GM19328 (cell line): ENCODE measurements around the gene RAE1.
A peak's percentile ranks its signal among the peaks of the same experiment; 100 is the strongest.

ENCODE experiments used
- ATAC-seq: cut with Tn5 transposase; IDR thresholded peaks from one replicate; pipeline ENCODE4 v1.9.1; 2021; ENCODE audit warnings: mild to moderate bottlenecking, moderate library complexity; ENCODE audit not compliant: unreplicated experiment

RAE1 gene, protein sequence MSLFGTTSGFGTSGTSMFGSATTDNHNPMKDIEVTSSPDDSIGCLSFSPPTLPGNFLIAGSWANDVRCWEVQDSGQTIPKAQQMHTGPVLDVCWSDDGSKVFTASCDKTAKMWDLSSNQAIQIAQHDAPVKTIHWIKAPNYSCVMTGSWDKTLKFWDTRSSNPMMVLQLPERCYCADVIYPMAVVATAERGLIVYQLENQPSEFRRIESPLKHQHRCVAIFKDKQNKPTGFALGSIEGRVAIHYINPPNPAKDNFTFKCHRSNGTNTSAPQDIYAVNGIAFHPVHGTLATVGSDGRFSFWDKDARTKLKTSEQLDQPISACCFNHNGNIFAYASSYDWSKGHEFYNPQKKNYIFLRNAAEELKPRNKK

DNA sequence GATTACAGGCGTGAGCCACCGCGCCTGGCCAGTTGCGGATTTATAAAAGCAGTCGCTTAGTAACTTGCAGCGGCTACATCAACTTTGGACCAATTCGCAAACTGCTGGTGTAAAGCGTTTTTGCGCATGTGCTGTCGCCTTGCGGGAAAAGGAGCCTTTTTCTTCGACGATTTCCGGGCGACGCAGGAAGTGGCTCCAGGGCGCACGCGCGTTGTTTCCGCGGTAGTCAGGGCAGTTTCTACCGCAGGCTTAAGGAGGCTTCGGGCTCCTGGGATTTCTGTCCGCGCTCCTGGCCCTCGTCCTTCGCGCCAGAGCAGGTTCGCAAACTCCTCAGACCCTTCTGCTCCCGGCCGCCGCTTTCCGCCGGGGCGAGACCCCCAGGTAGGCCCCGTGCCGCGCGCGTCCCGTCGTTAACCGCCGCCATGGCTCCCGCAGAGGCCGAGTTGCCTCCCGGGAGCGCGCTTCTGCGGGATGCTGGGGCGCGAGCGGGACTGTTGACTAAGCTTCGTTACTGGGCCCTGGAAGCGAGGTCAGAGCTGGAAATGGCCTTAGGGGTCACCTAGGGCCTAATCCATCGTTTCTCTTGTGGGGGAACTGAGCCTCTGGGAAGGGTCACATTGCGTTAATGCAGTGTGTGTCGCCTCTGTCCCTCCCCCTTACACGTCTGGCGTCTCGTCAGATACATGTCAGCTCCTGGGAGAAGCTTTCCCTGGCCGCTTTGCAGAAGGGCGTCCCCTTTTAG, at the start of gene RAE1:
Gene RAE1 (plus strand): TSS at position 214 of the 742 bp plus-strand sequence. CDS start 2,784 bp downstream, outside the sequence.
- ATAC-seq = peak; percentile 73

DNA sequence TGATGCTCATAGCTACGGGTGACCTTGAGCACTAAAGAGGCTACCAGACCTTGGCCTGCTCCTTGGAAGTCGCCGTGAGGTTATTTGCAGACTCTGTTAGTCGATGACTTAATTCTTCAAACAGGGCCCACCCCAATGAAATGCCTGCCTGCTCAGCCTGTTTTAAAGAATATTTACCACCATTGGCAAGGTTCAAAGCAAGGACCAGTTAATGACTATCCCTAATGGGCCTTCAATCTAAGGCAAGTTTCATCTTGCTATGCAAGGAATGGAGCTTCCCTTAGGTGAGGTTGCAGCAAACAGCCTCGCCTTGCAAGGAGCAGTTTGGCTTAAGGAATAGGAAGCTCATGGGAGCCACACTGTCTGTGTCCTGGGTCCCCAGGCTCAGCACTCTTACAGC, 44.3 kb upstream of the RAE1 start:
- no peak for ATAC-seq

DNA sequence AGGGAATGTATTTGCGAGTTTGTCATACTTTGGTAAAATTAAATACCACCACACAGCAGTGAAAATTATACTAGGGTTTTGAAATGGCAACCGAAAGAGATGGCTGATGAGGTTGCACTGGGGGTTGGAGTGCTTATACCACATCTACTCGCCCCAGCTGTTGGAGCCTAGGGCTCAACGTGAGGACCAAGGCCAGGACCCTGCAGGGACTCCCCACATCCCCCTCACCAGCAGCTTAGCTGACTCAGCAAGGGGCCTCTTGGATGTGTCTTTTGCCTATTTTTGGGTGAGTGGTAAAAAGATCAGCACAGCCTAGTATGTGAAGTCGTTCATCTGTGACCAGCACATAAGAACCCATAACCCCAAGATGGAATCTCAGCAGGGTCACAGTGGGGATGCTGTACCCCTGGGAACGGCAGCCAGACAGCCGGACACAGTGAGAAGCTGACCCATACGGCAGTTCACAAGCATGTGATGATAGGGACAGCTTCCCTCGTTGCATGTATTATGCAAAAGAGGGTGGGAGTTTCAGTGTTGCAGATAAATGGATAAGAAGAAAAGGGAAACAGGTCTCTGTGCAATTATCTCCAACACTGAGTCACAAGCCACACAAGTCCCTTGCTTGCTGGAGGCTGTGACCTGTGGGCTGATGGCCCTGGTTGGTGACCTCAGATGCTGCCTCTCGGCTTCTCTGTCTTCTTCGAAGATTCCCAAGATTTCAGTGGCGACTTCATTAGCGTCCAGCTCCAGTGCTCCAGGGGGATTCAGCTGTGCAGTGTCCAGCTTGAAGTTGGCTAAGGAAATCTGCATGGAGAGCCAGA, 42.4 kb upstream of the RAE1 start:
- no peak for ATAC-seq

DNA sequence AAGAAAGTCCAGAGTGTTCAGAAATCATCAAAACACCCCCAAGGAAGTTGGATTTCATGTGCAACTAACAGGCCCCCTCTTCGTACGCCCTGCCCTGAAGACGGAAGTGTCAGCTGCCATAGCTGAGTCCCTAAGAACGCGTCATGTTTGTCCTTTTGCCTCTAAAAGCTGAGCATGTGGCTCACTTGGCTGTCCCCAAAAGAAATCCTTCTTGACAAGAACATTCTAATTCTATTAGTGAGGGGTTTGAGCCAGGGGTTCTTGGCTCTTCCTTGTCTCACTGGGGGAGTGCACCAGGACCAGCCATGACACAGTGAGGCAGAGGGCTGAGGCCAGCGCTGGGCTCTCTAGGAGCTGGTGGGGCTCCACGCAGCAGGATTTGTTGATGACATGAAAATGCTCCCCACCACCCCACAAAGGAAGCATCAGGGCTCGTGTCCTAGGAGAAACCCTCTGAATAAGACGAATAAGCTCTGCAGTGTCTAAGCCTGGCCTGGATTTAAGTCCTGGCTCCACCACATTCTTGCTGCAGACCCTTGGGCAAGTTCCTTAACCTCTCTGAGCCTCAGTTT, 41.4 kb upstream of the RAE1 start:
- no peak for ATAC-seq

DNA sequence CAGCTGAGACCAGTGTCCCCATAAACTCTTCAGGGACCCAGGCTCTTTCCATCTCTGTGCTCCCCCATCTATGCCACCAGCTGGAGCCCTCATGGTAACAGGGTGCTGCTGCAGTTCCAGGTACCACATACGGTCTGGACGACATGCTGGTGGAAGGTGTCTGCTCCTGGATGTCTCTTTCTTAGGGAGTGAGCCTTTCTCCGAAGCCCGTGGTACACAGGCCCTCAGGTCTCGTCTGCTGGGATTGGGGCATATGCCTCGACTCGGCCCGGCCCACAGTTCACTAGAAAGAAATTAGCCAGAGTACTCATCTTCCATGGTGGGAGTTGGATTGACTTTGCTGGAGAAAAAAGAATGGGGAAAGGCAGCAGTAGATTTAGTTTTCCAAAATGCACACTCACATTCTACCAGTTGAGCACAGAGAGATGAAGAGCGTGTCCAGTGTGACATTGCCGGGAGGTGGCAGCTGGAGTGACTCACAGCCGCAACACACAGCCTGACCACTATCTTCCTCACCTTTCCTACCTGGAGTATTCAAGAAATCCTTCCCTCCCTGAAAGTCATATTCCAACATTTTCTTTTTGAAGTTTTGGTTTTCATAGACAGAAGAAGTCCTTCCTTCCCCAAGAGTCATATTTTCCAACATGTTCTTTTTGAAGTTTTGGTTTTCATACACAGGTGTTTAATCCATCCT, 40.1 kb upstream of the RAE1 start:
- no peak for ATAC-seq

DNA sequence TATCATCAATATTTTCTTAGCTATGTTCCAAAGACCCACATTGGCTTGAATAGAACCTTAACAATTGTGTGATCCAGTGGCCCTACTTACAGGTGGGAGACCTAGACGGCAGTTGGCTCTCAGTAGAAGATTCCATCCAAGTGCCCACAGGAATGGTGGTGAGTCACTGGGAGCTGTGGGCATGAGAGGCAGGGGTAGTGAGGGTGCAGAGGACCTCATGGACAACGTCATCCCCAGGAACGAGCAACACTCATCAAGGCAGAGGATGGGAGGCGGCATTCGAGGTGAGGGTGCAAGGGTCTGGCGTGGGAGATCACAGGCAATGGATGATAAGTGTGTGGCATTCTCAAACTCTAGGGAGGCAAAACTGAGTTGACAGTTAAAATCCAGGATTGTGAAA, 38.9 kb upstream of the RAE1 start:
- ATAC-seq = no peak

DNA sequence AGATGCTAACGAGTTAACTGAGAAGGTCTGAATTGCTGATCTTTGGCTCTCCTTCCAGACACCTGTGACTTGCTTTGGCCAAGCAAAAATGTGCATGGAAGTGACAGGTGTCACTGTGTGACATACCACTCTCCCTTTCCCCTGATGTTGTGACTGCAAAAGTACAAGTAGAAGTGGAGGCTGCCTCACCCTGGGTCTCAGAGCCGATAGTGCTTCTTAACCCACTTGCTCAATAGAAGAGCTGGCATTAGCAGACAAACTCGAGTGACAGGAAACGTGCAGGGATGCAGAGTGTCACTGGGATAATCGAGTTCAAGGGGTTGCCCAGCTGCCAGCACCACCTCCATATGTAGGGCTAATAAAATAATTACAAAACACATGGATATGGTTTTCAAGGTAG, 37.8 kb upstream of the RAE1 start:
- no peak for ATAC-seq

DNA sequence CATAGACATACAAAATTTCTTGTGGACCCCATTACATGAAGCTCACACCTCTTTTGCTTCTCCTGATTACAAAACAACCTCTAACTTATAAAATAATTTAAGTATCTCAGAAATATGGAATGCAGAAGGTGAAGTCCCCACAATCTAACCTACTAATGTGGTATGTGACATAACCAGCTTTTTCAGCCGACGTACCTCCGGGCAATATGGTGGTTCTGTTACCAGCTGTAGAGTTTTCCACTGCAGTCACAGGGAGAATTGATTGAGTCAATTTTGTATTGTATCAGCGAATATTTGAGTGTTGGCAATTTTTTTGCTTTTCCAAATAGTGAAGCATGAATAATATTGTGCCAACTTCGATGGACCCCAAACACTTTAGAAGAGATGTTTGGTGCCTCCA, 37.1 kb upstream of the RAE1 start:
- no peak for ATAC-seq

DNA sequence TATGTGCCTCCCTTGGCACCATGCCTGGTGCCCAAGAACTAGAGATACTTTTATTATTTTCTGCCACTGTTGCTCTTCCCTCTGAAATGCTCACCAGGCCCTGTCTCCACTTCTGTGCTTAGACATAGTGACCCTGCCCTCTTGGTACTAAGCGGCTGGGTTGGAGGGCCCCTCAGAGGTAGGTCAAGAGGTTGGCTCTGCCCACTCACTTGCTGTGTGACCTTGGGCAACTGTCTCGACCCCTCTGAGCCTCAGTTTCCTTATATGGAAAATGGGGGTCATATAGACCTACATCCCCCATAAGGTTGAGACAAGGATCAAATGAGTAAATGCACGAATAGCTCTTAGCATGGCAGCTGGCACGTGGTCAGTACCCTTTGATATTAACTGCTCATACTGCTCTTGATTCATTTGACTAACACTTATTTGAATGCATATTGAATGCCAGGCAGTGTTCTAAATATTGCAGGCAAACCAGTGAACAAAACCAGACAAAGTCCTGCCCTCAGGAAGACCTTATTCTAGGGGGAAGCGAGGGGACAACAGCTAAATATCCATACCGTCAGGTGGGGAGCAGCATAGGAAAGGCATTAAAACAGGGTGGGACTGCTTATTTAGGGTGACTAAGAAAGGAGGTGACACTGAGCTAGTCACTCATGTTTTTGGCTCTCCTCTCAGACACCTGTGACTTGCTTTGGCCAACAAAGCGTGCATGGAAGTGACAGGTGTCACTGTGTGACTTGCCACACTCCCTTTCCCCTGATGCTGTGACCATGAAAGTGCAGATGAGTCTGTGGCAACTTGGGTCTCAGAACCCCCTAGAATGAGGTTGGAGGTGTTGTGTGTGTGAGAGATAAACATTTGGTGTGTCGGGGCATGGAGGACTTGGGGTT, 35.7 kb upstream of the RAE1 start:
- ATAC-seq = no peak

DNA sequence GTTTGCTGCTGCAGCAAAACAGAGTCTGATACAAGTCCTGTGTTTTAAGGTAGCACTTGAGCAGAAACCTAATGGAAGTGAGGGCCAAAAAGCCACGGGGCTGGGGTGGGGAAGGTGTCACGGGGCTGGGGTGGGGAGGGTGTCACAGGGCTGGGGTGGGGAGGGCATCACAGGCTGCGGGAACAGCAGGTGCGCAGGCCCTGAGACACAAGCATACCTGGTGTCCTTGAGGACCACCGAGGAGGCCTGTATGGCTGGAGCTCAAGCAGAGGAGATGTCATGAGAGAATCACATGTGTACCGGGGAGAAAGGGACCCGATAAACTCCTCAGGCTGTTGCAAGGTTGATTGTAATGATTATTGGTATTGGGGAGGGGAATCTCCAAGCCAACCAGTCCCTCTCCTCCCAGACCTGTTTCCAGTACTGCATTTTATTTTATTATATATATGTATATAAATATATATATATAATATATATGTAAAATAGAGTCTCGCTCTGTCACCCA, 35.0 kb upstream of the RAE1 start:
- no peak for ATAC-seq

DNA sequence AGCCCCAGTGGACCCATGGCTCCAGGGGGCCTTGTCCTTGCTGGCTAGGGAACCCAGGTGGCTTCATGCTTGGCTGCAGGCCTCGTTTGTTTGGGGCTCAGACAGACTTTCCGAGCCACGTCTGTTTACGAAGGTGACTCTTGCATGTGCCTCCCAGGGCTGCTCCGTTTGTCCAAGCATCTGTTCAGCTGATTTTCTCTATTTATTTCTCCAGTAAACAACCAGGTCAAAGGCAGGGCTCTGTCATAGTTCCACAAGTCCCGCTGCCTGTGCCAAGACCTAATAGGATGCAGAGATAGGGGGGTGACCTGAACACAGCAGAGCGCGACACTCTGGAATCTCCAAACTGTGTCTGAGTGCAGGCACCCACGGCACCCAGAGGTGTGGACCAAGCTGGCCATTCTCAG, 34.3 kb upstream of the RAE1 start:
- ATAC-seq = no peak

DNA sequence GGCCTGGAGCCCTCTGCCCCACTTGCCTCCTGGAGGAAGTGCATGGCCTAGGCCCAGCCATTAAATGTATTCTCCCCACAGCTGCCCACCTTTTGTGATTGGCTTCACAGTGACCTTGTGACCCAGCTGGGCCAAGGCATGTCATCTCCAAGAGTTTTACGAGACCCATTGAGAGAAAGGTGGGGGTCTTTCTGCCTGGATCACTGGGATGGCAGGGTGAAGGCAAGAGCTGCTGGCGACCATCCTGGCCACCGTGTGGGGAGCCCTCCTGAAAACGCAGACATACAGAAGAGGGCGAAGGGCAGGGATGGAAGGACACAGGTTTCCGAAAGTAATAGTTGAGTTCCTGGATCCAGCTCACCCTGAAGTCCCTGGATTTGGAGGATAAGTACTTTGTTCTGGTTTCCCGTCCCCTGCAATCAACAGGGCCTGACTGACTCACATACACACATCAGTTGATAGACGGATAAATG, 33.7 kb upstream of the RAE1 start:
- no peak for ATAC-seq

DNA sequence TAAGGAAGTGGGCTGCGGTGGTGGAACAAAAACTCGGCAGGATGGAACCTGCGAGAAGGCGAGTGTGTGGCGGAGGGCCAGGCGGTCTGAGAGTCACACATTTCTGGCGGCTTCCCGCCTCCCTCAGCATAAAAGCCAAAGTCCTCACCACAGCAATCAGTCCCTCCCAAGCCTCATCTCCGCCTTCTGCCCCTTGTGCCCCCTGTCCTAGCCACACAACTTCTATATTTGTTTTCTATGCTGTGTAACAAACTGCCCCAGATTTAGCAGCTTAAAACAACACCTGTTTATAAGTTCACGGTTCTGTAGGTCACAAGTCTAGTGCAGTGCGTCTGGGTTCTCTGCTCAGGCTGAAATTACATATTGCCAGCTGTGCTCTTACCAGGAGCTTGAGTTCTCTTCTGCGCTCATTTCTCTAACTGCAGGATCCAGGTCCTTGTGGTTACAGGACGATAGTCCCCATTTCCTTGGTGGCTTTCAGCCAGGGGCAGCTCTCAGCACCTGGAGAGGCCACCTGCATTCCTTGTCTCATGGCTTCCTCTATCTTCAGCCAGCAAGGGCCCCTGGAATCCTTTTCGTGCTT, 33.2 kb upstream of the RAE1 start:
- ATAC-seq = no peak

DNA sequence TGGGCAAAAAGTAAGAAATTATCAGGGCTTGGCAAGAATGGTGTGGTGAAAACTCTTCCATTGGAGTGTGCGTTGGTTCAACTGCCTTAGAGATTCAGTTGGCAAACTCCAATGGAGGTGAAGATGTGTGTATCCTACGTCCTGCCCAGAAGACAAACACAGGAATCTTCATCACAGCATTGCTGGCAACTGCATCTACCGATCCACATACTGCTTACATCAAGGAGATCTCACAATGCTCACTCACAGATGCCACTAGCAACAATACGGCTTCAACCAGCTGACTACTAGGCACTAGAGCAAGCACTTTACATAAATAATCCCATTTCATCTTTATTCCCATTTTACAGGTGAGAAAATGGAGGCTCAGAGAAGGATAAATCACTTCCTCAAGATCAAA, 31.5 kb upstream of the RAE1 start:
- ATAC-seq = no peak

DNA sequence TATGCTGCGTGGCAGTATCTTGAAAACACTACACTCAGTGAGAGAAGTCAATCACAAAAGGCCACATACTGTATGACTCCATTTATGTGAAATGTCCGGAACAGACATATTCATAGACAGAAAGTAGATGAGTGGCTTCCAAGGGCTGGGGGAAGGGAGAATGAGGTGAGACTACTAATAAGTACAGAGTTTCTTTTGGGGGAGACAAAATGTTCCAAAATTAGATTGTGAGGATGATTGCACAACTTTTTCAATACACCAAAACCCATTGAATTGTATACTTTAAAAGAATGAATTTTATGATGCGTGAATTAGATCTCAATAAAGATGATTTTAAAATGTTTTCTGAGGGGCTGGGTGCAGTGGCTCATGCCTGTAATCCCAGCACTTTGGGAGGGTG, 30.7 kb upstream of the RAE1 start:
- ATAC-seq = no peak

DNA sequence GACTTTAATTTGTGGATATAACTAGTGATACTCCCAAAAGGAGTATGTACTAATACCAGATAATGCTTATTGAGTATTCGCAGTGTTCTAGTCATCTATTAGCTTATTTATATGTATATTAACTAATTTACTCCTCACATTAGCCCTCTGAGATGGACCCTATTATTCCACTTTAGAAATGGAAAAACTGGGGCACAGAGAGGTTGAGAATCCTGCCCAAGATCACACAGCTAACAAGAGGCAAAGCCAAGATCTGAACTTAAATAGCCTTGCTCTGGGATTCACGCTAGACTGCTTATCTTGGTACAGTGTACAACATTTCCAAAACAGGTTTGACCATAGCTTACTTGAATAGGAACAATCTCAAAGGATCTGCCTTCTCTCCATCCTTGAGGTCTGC, 29.9 kb upstream of the RAE1 start:
- ATAC-seq = no peak

DNA sequence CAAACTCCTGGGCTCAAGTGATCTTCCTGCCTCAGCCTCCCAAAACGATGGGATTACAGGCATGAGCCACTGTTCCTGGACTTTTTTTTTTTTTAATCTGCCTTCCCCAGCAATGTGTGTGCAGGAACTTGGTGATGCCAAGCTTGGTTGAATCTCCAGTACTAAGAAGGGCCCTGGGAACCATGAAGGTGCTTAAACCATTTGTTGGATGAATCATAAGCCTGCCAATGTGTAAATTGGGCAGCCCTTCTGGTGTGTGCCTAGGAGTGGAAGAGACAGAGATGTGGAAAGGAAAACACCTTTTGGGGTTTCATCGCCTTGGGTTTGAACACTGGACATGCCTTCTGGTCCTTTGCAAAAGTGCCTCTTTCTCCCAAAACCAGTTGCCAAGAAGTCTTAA, 28.6 kb upstream of the RAE1 start:
- ATAC-seq = no peak

DNA sequence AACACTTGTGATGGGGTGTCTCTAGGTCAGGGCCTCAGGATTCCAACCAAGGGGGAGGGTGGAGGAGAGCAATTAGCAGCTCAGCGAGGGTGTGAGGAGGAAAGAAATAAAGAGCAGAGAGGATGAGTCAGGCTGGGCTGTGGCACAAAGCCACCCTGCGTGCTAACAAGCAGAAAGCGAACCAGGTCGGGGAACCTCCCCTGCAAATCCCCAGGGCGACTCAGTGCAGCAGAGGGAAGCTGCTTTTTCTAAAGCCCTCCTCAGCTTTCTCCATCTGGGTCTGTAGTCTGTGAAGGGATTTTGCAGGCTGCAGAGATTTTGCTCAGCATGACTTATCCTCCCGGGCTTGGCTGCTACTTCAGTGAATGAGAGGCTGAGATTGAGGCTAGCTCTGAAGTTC, 28.0 kb upstream of the RAE1 start:
- ATAC-seq = no peak
